ENCODE results near the gene GPR50. TPM values are rescaled to one million over a fixed set of nuclear protein-coding genes. Genes with fewer than 3 reads are reported as not detected.

Gene GPR50
- total and polyA plus RNA-seq, 2 of the 4 experiments (the other 2 are of a cell fraction): not detected

GRCh38 chrX:151132531-151132930 lies 43.9 kb upstream of the GPR50 start:
- H2BK20ac ChIP-seq (ENCODE audit: low read depth, low read length): no peak overlapping the region
- WGBS, 2 experiments (ENCODE audit: extremely low coverage in 2 of 2, insufficient read length in 1 of 2): no CpG with 5 or more reads among the region's 2 CpGs
- ChIA-PET POLR2A (ENCODE audit: unreplicated experiment) (no interaction called here), CTCF (no interaction called here)
- no peaks in the 10 kb centered on the region for H4K20me1 ChIP-seq (ENCODE audit: insufficient read depth, low read length)
- H3K27me3 ChIP-seq (ENCODE audit: control insufficient read depth, insufficient read depth, low read length): no peaks in the 10 kb centered on the region
- no peak overlapping the region for H4K91ac ChIP-seq (ENCODE audit: insufficient read depth, low read depth, low read length)
- no peak overlapping the region for H4K5ac ChIP-seq (ENCODE audit: low read depth, low read length)
- BruUV-seq (replicated peaks): no TSS peak
- no peak overlapping the region for H3K4ac ChIP-seq (ENCODE audit: low read depth, low read length)
- in situ Hi-C loops (cut with MboI; ENCODE audit: low sequenced_read_pairs) (no loop called here), dilution Hi-C loops (cut with HindIII; ENCODE audit: low sequenced_read_pairs, unreplicated experiment) (no loop called here), intact Hi-C loops (cut with micrococcal nuclease) (no loop called here)
- no peak overlapping the region for H3K18ac ChIP-seq (ENCODE audit: low read depth, low read length)
- no peaks in the 10 kb centered on the region for H3K36me3 ChIP-seq (ENCODE audit: control insufficient read depth, insufficient read depth, low read length)
- no peaks in the 10 kb centered on the region for H3K9me3 ChIP-seq (ENCODE audit: control insufficient read depth, insufficient read depth, low read length)
- ATAC-seq (ENCODE audit: low read depth): no peak
- no peaks in the 10 kb centered on the region for H3K9me1 ChIP-seq (ENCODE audit: insufficient read depth, low read length)
- no peak overlapping the region for H3K4me3 ChIP-seq (ENCODE audit: insufficient read depth, low read depth, low read length)
- no peak overlapping the region for H2AK5ac ChIP-seq (ENCODE audit: low read depth, low read length)
- H4K8ac ChIP-seq (ENCODE audit: low read depth in 2 of 2, low read length in 2 of 2): no peak overlapping the region
- no peak overlapping the region for H2BK120ac ChIP-seq (ENCODE audit: low read depth, low read length)
- no peak overlapping the region for H3K23ac ChIP-seq (ENCODE audit: low read depth, low read length)
- no peak for DNase-seq
- no peak overlapping the region for H2AFZ ChIP-seq (replicated peaks; ENCODE audit: low read length, poor library complexity)
- H3K4me1 ChIP-seq (ENCODE audit: control insufficient read depth, insufficient read depth, low read length): no peaks in the 10 kb centered on the region
- H2BK5ac ChIP-seq (ENCODE audit: low read depth, low read length, poor library complexity, severe bottlenecking): no peak overlapping the region
- H3K9ac ChIP-seq (ENCODE audit: low read depth, low read length): no peak overlapping the region
- H3K14ac ChIP-seq (replicated peaks; ENCODE audit: low read depth, low read length): no peak overlapping the region
- H3K79me1 ChIP-seq (ENCODE audit: low read depth in 1 of 2, low read length in 2 of 2): no peaks in the 10 kb centered on the region
- no peak overlapping the region for H2AK9ac ChIP-seq (replicated peaks; ENCODE audit: low read depth, low read length, poor library complexity)
- TF ChIP-seq CHD1 (IDR thresholded peaks at IDR 0.05; ENCODE audit: low read depth, low read length) (no peak), MAZ (IDR thresholded peaks at IDR 0.05; ENCODE audit: borderline replicate concordance, low read depth, low read length) (no peak), BHLHE40 (IDR thresholded peaks at IDR 0.05; ENCODE audit: low read depth, low read length) (no peak)
- H3K4me2 ChIP-seq (ENCODE audit: low read depth, low read length): no peak overlapping the region
- no peak overlapping the region for H3K27ac ChIP-seq (ENCODE audit: insufficient read depth, low read length)
- no peak overlapping the region for H2BK15ac ChIP-seq (ENCODE audit: low read depth, low read length)
- no peak overlapping the region for H3K56ac ChIP-seq (ENCODE audit: extremely low read depth, insufficient read depth, low read length)

All from IMR-90 (cell line).